Activated naive CD8-positive, alpha-beta T cell treated with anti-CD3 and anti-CD28 coated beads, Interleukin-2, amount 50 U/mL, for 16 hours (primary cell): ENCODE data around the gene SFXN1.
"Not testable (repeated sequence)": the region's sequence is repeated elsewhere in the genome, so short reads cannot be mapped to it uniquely, and the experiment has no call there.

Experiments
- DNase-seq: peaks from one replicate; pipeline ENCODE4 v3.0.0-alpha.2; 2020; ENCODE audit warnings: low read depth, low spot score

The SFXN1 gene

GRCh38 chr5:175494264-175495183, 16.2 kb downstream of the SFXN1 start:
- DNase-seq, result no peak

- no peak for DNase-seq
These were observed 23.4 kb downstream of the SFXN1 start for GRCh38 chr5:175501759-175502158.

- DNase-seq, result not testable (repeated sequence)
These were observed 29.3 kb downstream of the SFXN1 start for GRCh38 chr5:175507671-175508070.

DNA sequence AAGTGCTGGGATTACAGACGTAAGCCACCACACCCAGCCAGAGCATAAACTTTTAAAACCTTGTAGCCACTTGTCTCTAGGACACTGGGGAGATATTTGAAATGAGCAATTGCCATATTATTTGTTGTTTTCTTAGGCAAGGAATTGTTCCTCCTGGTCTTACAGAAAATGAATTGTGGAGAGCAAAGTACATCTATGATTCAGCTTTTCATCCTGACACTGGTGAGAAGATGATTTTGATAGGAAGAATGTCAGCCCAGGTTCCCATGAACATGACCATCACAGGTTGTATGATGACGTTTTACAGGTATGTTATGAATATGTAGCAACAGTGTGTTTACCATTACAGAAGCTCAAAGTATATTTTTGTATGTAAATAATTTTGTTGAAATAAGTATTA, 30.5 kb downstream of the SFXN1 start:
- no peak for DNase-seq

DNA sequence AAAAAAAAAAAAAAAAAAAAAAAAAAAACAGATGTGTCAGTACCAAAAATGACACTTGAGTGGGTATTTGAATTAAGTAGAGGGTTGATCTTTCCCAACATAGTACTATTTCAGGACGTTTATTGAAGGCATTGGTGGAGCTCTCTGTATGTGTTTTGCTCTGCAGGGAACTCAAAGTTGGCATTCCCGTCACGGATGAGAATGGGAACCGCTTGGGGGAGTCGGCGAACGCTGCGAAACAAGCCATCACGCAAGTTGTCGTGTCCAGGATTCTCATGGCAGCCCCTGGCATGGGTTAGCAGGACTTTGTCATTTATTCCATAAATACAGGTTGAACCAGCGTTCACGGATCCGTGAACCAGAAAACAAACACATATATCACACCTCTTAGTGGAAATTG, 34.9 kb downstream of the SFXN1 start:
- DNase-seq, result no peak

DNA sequence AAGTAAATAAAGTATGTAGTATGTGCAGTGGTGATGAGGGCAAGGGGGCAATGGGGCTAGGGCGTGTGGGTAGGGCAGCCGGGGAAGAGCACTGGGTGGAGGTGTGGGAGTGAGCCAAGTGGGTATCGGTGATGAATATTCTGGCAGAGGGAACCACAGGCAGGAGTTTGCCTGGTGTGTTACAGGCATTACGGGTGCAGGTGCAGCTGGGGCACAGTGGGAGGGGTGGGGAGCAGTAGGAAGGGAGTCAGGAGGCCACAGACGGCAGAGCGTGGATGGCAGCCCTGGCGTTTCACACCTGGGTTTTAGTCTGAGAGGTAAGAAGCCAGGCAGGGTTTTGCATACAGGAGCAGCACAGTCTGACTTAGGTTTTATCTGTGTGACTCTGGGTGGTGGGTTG, 35.4 kb downstream of the SFXN1 start:
- no peak for DNase-seq

- DNase-seq, result peak; percentile 35
These were observed 38.8 kb downstream of the SFXN1 start for GRCh38 chr5:175516933-175517823.

- peak; percentile 71 for DNase-seq
These were observed 39.6 kb downstream of the SFXN1 start for GRCh38 chr5:175517824-175518450.

- no peak for DNase-seq
These were observed 40.6 kb downstream of the SFXN1 start for GRCh38 chr5:175519006-175519405.

- no peak for DNase-seq
These were observed 42.0 kb downstream of the SFXN1 start for GRCh38 chr5:175520321-175520720.

DNA sequence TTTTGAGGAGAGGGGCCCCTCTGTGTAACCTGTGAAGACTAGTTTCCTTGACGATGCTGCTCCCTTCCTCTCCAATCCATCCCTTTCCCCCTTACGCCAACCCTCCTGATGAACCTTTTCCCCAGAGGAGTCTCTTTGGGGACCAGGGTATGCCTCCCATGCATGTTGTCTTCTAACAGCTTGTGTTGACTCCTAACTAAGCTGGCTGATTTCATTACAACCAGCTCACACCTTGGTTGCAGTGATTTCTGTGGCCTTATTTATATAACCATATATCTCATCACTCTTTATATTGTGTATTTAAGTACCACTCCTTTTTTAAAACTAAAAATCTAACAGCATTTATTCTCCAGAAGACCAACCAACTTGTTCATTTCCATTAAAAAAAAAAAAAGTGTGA, 42.5 kb downstream of the SFXN1 start:
- DNase-seq, result no peak

DNA sequence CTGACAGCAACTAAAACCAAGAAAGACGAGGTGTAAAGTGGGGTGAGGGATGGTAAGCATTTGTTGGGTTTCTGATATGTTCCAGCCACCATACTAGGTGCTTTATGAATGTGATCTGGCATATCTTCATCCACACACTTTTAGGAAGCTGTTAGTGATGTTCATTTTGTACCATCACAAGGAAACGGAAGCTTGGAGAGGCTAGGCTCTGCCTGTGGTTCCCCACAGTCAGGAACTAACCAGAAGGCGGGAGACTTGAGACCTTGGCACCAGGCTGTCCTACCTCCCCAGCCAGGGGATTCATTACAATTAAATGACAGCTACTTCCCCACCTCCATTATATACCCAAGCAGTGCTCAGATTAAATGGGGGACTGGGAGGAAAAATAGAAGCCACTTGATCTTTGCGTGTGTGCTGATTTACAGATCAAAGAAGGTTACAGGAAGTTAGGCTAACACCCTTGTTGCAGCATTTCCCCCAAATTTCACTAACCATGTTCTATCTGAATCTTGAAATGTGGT, 43.0 kb downstream of the SFXN1 start:
- no peak for DNase-seq

DNA sequence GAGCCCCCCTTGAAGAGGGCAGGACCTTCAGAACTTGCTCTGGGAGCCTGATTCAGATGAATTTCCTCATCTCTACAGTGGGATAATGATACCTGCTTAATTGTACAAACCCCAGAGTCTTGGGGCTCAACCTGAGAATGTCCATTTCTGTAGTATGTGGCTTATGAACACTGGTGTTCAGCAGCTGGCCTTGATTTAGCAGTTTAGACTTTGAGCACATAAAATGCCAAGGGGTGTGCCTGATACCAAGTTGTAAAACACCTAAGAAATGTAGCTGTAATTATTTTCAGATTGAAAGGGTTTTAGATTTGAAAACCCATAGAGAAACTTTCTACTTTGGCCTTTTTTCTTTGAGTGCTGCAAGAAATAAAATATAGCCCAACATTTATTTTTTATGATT, 44.9 kb downstream of the SFXN1 start:
- no peak for DNase-seq

DNA sequence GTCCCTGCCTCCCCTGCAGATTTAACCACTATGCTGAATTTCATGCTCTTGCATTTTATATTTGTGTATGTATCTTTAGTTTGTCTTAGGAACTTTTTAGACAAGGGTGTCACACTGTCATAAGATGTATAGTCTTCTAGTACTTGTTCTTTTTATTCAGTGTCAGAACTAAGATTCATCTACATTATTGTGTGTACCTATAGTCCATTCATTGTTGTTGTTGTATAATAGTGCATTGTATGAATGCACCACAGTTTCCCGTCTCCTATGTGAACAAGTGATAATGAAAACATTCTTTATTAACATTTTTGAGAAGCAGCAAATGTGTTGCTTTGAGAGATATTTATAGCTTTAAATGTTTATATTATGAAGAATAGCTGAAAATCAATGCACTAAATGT, 45.9 kb downstream of the SFXN1 start:
- no peak for DNase-seq

DNA sequence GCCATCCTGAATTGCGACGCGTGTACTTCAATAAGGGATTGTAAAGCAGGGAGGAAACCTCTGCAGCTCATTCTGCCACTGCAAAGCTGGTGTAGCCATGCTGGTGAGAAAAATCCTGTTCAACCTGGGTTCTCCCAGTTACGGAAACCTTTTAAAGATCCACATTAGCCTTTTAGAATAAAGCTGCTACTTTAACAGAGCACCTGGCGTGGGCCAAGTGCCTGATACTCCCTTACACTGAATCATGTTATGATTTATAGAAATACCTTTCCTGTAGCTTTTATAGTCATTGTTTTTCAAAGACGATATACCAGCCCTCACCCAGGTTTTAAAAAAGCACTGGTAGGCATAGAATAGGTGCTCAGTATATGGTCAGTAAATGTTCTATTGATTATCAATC, 48.3 kb downstream of the SFXN1 start:
- no peak for DNase-seq

- DNase-seq, result no peak
These were observed 53.0 kb downstream of the SFXN1 start for GRCh38 chr5:175531361-175531760.

DNA sequence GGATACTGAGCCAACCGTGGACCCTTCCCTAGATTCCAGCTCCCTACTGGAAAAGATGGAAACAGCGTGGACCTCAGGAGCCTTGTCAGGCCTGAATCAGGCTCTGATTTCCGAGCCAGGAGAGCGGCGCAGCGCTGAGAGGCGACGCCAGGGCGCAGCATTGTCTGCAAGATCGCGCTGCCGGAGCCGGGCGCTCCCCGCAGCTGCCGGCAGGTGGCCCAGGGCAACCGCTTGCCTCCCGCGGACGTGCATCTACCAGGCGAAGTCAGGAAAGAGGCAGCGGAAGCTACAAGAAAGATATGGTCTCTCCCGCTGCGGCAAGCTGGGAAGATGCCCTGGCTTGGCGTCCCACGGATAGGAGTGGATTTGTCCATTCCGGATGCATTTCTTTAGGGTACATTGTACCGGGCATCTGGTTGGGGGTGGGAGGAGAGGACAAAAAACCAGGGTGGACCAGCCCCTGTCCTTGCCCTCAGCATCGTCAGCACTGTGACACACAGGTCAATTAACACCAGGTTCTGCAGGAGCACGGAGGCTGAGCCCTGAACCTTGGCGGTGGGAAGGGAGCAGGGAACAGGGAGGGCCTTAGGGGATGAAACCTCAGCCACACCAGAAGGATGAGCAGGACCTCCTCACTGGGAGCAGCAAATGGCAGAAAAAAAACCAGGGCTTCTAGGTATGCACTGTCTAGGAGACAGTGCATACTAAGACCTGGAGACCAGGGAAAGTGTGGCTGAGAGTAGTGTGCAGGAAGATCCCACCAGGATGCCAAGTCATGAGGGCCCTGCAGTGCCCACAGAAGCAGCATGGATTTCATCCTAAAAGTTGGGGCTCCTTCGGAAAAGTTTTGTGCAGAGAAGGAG, 55.9 kb downstream of the SFXN1 start:
- peak; percentile 57 for DNase-seq

DNA sequence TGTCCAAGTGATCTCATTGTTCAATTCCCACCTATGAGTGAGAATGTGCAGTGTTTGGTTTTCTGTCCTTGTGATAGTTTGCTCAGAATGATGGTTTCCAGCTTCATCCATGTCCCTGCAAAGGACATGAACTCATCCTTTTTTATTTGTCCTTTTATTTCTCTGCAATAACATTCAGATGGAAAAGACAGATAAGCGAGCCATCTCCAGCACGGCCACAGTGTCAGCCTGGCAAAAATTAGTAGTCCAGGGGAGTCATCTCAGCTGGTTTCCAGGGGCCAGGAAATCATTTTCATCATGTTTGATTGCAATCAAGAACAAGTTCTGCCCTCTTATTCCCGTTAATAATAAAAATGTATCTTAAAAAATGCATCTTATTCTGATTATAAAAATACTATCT, 57.0 kb downstream of the SFXN1 start:
- not testable (repeated sequence) for DNase-seq

- DNase-seq, result no peak
These were observed 57.4 kb downstream of the SFXN1 start for GRCh38 chr5:175535796-175536195.

DNA sequence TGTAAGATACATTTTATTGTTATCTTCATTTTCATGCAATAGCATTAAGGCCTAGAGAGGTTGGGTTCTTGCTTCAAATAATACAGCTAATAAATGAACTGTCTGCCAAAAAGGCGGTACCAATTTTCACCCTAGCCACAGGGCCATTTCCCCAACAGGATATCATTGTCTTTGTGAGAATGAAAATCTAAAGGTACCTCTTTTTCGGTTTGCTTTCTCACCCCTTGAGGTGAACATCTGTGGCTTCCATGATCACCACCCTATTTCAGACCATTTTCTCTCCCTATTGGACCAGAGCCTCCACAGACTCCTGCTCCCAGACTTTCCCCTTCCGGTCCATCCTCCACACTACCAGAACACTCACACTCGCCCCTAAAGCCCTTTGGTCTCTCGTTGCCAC, 60.2 kb downstream of the SFXN1 start:
- DNase-seq, result no peak

DNA sequence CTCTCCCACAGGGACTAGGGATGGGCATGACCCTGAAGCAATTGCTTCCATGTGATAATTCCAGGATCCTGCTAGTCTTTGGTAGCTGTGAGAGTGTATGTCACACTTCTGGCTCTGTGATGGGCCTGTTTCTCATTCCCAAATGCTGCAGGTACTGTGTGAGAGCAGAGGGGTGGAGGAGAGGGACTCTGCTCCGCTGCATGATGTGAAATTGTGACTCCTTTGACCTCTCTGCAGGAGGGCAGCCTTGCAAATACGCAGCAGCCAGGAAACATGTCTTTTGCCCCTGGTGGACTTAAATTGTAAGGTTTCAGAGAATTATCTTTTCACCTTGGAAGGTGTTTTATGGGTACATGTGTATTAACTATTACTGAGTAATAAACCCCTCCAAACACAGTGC, 61.6 kb downstream of the SFXN1 start:
- DNase-seq, result no peak
